Activated CD4-positive, alpha-beta T cell treated with anti-CD3 and anti-CD28 coated beads, Interleukin-2, amount 50 U/mL, for 4 hours (primary cell): Measurements from ENCODE around the gene LIFR.

Experiments
- DNase-seq, 2 experiments: peaks; one replicate each; pipeline ENCODE4 v3.0.0-alpha.2; 2020

LIFR gene

DNA sequence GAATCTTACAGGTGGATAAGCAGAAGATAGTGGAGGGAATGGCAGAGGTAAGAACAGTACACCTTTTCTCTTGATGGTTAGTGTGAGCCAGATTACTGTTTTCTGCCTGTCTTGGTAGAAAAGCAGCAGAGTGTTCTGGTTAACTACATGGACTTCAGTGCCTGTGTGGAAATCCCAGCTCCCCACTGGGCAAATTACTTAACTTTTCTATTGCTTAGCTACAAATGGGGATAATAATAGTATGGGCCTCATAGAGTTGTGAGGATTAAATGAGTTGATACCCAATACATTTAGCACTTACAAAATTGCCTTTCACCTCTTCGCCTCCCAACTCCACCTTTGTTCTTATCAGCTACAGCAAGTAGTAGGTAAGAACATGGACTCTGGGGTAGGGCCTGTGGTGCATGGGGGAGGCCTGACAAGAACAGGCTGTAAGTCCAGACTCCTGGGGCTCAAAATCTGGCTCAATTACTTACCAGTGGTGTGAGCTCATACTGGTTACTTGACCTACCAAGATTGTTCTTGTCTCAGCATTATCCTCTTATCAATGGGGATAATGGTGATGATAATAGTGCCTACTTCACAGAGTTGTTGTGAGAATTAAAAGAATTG, 125.1 kb downstream of the LIFR start:
- DNase-seq: no peak

DNA sequence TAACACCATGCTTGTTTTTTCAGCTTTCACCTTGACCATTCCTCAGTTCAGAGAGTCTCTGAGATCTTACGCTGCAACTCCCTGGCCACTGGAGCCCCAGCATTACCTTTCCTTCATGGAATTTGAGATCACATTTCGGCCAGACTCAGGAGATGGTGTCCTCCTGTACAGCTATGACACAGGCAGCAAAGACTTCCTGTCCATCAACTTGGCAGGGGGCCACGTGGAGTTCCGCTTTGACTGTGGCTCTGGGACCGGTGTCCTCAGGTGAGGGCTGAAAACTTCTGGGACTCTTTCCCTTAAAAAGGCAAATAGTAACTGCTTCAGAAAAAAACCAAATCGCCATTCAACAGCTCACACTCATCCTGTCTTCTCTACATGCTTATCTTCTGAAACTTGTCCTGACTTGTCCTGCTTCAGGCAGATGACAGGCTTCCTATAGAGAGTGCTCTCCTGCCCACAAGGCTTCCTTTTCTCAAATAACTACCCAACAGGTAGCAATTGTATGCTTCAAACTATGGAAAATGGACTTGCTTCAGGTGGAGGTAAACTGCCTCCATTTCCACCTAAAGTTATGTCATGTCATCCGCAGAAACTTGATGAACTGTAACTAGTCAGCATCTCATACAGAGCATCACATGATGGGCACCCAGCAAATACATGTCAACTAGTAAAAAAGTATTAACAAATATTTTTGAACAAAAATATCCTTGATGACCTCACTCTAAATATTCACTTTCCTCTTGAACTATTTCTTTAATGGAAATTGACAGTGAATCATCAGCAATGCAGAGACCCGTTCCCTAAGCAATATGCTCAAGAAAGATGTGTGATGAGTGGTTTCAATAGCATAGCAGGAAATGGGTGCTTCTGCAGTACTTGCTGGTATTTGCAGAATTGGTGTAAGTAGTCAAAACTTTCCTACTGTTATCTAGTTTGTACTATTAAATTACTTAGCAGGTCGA, 129.2 kb downstream of the LIFR start:
- no peak for DNase-seq

DNA sequence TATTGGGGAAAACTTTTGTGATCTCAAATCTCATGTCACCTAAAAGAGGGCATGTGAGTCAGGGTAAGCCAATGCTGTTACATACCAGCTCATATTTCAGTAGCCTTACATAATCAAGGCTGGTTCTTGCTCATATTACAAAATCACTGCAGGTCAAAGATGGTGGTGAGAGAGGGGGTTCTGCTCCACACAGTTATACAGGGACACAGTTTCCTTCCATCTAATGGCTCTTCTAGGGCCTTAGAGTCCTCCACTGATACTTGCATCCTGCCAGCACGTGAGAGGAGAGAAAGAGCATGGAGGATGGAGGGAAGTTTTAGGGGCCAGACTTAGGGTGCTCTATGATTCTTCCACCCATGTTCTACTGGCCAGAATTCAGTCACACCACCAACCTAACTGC, 130.0 kb downstream of the LIFR start:
- DNase-seq: no peak
